GM20000 (cell line): ENCODE data around the gene C9orf78.
A peak's percentile ranks its signal among the peaks of the same experiment; 100 is the strongest.
"Not testable (repeated sequence)": the region's sequence is repeated elsewhere in the genome, so short reads cannot be mapped to it uniquely, and the experiment has no call there.

ENCODE experiments used
- DNase-seq: peaks from one replicate; pipeline ENCODE4 v3.0.0; 2012; ENCODE audit warnings: low spot score
- CTCF ChIP-seq: IDR thresholded peaks from 2 replicates; pipeline ENCODE4 v1.5.1; 2012; ENCODE audit warnings: mild to moderate bottlenecking, control low read depth; ENCODE audit errors: extremely low read depth, missing control alignments

C9orf78 gene

GRCh38 chr9:129802833-129803675 is 32.0 kb downstream of the C9orf78 start, which contains the start of gene TOR1B:
TOR1B (plus strand) TSS chr9:129803184; CDS start chr9:129803213, 29 bp downstream.
- no peak for TF ChIP-seq CTCF
- peak; percentile 94 for DNase-seq

GRCh38 chr9:129801504-129801903 is 33.6 kb downstream of the C9orf78 start:
- no peak for DNase-seq
- TF ChIP-seq CTCF, result no peak

- DNase-seq, result no peak
- TF ChIP-seq CTCF, result no peak
Observed at GRCh38 chr9:129798973-129799372, 36.1 kb downstream of the C9orf78 start.

- not testable (repeated sequence) for DNase-seq
Observed at GRCh38 chr9:129796029-129796428, 39.0 kb downstream of the C9orf78 start.

- no peak for DNase-seq
- TF ChIP-seq CTCF, result no peak
Observed at GRCh38 chr9:129794549-129794948, 40.5 kb downstream of the C9orf78 start.

GRCh38 chr9:129786481-129786880 is 48.6 kb downstream of the C9orf78 start:
- TF ChIP-seq CTCF, result no peak
- DNase-seq, result no peak

GRCh38 chr9:129785866-129786265 is 49.2 kb downstream of the C9orf78 start:
- TF ChIP-seq CTCF, result no peak
- no peak for DNase-seq

GRCh38 chr9:129784970-129785369 is 50.1 kb downstream of the C9orf78 start:
- not testable (repeated sequence) for DNase-seq
